Uterus (tissue), 2 donors: ENCODE data around the gene USP31.

ENCODE experiments used
- POLR2A ChIP-seq, 2 donors: fragments of 450-650 bp; IDR thresholded peaks; one replicate each; pipeline ENCODE4 v1.6.1; 2016; ENCODE audit warnings: antibody characterized with exemption in 2 of 2, mild to moderate bottlenecking in 1 of 2, moderate library complexity in 1 of 2
- TF ChIP-seq, protein P1 (sequence below), 4 experiments: fragments of 200-600 bp in 2 of 4; fragments of 450-650 bp in 2 of 4; sonication (generic) in 2 of 4; IDR thresholded peaks; one replicate each; pipeline ENCODE4 v1.5.1; 2016 to 2019; ENCODE audit warnings: antibody characterized with exemption in 4 of 4, mild to moderate bottlenecking in 2 of 4, moderate library complexity in 1 of 4

DNA sequence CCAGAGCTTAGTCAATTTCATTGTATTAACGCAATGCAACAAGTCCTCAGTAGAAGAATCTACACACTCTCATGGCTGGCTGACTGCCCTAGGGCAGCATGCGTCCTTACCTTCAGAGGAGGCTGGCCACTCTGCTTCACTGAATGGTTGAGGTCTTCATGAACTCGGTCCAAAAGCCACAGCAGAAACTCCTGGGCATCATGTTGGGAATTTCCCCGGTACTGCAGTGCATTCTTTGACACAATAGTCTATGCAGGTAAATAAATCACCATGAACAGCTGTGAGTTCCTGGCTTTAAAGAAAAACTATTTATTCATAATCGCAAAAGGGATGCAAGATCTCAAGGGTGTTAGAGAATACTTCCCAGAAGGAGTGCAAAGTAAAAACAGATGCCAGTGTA is 41.3 kb downstream of the USP31 start:
- TF ChIP-seq, protein P1, sequence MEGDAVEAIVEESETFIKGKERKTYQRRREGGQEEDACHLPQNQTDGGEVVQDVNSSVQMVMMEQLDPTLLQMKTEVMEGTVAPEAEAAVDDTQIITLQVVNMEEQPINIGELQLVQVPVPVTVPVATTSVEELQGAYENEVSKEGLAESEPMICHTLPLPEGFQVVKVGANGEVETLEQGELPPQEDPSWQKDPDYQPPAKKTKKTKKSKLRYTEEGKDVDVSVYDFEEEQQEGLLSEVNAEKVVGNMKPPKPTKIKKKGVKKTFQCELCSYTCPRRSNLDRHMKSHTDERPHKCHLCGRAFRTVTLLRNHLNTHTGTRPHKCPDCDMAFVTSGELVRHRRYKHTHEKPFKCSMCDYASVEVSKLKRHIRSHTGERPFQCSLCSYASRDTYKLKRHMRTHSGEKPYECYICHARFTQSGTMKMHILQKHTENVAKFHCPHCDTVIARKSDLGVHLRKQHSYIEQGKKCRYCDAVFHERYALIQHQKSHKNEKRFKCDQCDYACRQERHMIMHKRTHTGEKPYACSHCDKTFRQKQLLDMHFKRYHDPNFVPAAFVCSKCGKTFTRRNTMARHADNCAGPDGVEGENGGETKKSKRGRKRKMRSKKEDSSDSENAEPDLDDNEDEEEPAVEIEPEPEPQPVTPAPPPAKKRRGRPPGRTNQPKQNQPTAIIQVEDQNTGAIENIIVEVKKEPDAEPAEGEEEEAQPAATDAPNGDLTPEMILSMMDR (IDR thresholded peaks at IDR 0.05) = no peak
- TF ChIP-seq POLR2A (IDR thresholded peaks at IDR 0.05) = no peak
